Activated CD8-positive, alpha-beta memory T cell treated with anti-CD3 and anti-CD28 coated beads, Interleukin-2, amount 50 U/mL, for 48 hours (primary cell): ENCODE measurements around the gene HTRA2.
"Not testable (repeated sequence)": the region's sequence is repeated elsewhere in the genome, so short reads cannot be mapped to it uniquely, and the experiment has no call there.

ENCODE experiments used
- DNase-seq: peaks from one replicate; pipeline ENCODE4 v3.0.0-alpha.2; 2020

HTRA2 gene

GRCh38 chr2:74529357-74530238 lies at the start of gene HTRA2, which contains the start of gene AUP1:
HTRA2 (plus strand) TSS chr2:74529933; CDS start chr2:74530007, 74 bp downstream.
AUP1 (minus strand) TSS chr2:74529706; CDS start chr2:74529629, 77 bp downstream.
- peak; percentile 95 for DNase-seq

GRCh38 chr2:74481431-74481830 lies 48.3 kb upstream of the HTRA2 start:
- DNase-seq, result no peak

- peak; percentile 83 for DNase-seq
Observed at GRCh38 chr2:74481961-74482800, 47.6 kb upstream of the HTRA2 start.

GRCh38 chr2:74482801-74483674 lies 46.7 kb upstream of the HTRA2 start, which contains the start of the genes CCDC142 and TTC31:
CCDC142 (minus strand) TSS chr2:74482998; CDS start chr2:74482837, 161 bp downstream.
TTC31 (plus strand) TSS chr2:74483081; CDS start chr2:74483096, 15 bp downstream.
- peak; percentile 91 for DNase-seq

GRCh38 chr2:74483675-74484164 lies 46.0 kb upstream of the HTRA2 start:
- DNase-seq, result not testable (repeated sequence)

GRCh38 chr2:74486141-74486540 lies 43.6 kb upstream of the HTRA2 start:
- DNase-seq, result no peak

GRCh38 chr2:74488643-74489481 lies 40.9 kb upstream of the HTRA2 start:
- no peak for DNase-seq

- no peak for DNase-seq
Observed at GRCh38 chr2:74489906-74490305, 39.8 kb upstream of the HTRA2 start.

- no peak for DNase-seq
Observed at GRCh38 chr2:74491648-74492544, 37.8 kb upstream of the HTRA2 start.

GRCh38 chr2:74493546-74493945 lies 36.2 kb upstream of the HTRA2 start:
- no peak for DNase-seq

- no peak for DNase-seq
Observed at GRCh38 chr2:74495440-74495839, 34.3 kb upstream of the HTRA2 start.

GRCh38 chr2:74496997-74497776 lies 32.5 kb upstream of the HTRA2 start:
- DNase-seq, result no peak

GRCh38 chr2:74497777-74498499 lies 31.8 kb upstream of the HTRA2 start:
- peak; percentile 78 for DNase-seq

GRCh38 chr2:74498500-74499266 lies 31.1 kb upstream of the HTRA2 start:
- DNase-seq, result peak; percentile 76

- DNase-seq, result no peak
Observed at GRCh38 chr2:74499267-74499939, 30.3 kb upstream of the HTRA2 start, which contains the start of gene LBX2. LBX2 (minus strand) TSS chr2:74499603; CDS start chr2:74499537, 66 bp downstream.

GRCh38 chr2:74499940-74500577 lies 29.7 kb upstream of the HTRA2 start:
- DNase-seq, result no peak

GRCh38 chr2:74500578-74500946 lies 29.2 kb upstream of the HTRA2 start:
- no peak for DNase-seq
